GM12892 (cell line): ENCODE results near the gene A2M.

Experiments
- POLR2AphosphoS5 ChIP-seq: IDR thresholded peaks from 2 replicates; pipeline ENCODE4 v1.6.1; 2011; ENCODE audit warnings: low read depth, low read length, control low read depth
- TAF1 ChIP-seq: IDR thresholded peaks from 2 replicates; pipeline ENCODE4 v1.6.1; 2011; ENCODE audit warnings: low read depth, mild to moderate bottlenecking, control low read depth, low read length, borderline replicate concordance

DNA sequence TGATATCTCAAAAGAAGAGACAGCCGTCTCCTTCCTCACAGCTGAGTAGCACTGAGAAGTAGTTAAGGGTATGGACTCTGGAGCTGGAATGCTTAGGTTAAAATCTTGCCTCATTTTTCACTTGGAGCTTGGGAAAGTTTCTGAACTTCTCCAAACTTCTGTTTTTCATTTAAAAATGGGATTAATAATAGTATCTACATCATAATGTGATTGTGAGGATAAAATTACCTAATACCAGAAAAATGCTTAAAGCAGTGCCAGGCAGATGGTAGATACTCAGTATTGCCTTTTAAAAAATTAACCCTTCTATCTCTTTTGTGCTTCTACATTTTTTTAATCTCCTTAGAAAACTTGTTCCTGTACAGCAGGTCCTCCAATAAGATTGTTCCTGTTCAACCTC lies 63.1 kb downstream of the A2M start:
- no peak for TF ChIP-seq POLR2AphosphoS5
- no peak for TF ChIP-seq TAF1
